ENCODE data around the gene CALY.

CALY gene

DNA sequence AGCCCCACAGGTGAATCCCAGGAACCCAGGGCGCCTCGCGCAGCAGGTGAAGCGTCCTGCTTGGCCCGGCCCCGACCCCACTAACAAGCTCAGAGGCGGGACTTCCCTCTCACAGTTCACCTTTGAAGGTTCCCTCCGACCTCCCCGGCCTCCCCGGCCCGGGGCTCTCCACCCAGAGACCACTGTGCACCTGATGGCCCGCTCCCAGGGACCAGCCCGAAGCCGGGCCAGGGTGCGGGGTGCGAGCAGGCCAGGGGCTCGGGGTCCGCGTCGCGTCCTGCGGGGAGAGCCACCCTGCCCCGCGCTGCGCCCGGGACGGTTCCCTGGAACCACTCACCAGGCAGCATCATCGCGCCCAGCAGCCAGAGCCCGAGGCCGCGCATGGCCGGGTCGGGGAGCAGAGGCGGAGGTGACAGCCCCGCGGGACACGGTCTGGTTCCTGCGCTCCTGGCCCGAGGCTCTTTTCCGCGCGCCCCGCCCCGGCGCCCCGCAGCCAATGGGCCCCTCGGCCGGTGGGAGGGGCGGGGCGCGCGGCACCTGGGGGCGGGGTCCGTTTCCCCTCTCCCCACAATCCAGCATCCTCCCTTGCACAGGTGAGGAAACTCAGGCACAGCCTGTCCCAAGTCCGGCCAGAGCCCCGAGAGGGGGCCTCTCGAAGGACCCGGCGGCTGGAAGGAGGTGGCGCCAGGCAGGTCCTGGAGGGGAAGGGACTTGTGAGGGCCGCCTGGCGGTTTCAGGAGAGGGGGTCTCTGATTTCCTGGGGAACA is 60.1 kb downstream of the CALY start, which contains the start of gene ADAM8:
Gene ADAM8 (minus strand): TSS at position 434 of the 767 bp plus-strand sequence. CDS start 51 bp downstream, at position 383.
- DNase-seq (ENCODE audit: extremely low read depth, low read depth), result no peak
- TF ChIP-seq, protein P1, sequence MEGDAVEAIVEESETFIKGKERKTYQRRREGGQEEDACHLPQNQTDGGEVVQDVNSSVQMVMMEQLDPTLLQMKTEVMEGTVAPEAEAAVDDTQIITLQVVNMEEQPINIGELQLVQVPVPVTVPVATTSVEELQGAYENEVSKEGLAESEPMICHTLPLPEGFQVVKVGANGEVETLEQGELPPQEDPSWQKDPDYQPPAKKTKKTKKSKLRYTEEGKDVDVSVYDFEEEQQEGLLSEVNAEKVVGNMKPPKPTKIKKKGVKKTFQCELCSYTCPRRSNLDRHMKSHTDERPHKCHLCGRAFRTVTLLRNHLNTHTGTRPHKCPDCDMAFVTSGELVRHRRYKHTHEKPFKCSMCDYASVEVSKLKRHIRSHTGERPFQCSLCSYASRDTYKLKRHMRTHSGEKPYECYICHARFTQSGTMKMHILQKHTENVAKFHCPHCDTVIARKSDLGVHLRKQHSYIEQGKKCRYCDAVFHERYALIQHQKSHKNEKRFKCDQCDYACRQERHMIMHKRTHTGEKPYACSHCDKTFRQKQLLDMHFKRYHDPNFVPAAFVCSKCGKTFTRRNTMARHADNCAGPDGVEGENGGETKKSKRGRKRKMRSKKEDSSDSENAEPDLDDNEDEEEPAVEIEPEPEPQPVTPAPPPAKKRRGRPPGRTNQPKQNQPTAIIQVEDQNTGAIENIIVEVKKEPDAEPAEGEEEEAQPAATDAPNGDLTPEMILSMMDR (IDR thresholded peaks at IDR 0.05; ENCODE audit: low read depth, low read length, missing control alignments), result no peak
- H3K4me3 ChIP-seq (replicated peaks; ENCODE audit: low read depth, low read length), result peak within 1 kb of the TSS; percentile 23; the same call in 1 of the 2 replicates

DNA sequence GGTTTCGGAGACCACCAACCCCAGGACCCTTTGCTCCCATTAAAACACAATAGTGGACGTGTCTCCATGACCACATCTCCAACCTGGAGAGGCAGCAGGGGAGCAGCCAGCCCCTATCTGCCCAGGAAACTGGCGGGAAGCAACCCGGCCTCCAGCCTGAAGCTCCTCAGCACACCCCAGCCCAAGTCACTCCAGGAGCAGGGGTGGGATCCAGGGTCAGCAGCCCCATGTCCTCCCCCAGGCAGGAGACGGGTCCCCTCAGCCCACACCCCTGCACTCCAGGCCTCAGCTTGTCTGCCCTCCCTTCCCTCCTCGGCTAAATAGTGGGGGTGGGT is 60.6 kb downstream of the CALY start:
- H3K4me3 ChIP-seq (replicated peaks; ENCODE audit: low read depth, low read length), result peak overlapping the region; percentile 23; the same call in 1 of the 2 replicates
- DNase-seq (ENCODE audit: extremely low read depth, low read depth), result no peak
- TF ChIP-seq, protein P1 (IDR thresholded peaks at IDR 0.05; ENCODE audit: low read depth, low read length, missing control alignments), result no peak

DNA sequence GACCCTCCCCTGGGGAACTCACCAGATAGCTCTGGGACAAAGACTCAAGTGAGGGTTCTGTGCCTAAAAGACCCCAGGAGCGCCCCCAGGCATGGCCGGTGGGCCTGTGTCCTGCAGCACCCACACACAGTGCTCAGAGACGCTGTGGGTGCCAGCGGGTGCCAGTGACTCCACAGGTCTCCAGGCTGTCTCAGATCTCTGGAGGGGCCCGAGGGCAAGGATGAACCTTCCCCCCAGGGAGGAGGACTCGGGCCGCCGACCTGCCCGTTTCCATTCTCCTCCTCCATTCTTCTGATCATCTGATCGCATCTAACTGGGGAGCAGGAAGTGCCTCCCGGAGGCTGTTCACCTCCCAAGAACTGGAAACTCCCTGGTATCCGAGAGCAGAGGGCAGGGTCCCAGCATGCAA is 61.0 kb downstream of the CALY start:
- no peak for DNase-seq (ENCODE audit: extremely low read depth, low read depth)
- 0 out of 2 replicates have a peak overlapping the region, but pooled peaks have one; percentile 1 for H3K4me3 ChIP-seq (replicated peaks; ENCODE audit: low read depth, low read length)
- TF ChIP-seq, protein P1 (IDR thresholded peaks at IDR 0.05; ENCODE audit: low read depth, low read length, missing control alignments), result no peak

DNA sequence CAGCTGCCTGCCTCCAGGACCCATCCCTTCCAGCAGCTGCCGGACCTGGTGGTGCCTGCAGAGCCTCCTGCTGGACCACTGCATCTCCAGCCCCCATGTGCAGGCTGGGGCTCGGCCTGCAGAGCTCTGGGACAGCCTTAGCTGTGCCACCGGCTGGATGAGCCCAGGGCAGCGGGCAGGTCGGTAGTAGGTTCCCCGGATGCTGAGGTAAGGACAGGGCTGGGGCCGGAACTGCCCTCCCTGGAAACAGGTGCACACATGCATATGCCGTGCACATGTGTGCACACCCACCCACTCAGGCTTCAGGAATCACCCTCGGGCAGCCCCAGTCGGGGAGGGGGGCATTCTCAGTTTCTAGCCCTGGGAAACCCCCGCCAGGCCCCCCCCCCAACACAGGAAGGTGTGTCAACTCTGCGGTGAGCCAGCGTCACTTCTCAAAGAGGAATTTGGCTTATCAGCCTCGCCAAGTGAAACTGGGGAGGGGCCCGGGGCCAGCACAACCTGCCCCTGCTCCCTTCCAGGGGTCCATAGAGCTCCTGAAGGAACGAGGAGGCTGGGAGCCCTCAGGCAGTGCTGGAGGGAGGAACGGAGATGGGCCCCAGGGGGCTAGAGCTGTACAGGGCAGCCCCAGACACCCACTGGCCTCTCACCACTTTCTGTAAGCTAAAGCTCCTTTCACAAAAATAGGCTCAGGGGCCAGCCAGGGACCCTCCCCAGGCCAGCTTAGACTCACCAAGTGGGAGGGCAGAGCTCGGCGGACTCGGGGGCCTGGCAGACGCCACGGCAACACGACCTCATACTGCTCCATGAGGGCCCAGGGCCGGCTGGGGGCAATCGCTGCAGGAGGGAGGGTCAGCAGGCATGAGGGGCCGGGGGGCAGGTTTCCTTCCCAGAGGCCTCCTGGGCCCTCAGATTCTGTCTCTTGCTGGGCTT is 61.7 kb downstream of the CALY start:
- 0 out of 2 replicates have a peak overlapping the region, but pooled peaks have one; percentile 1 for H3K4me3 ChIP-seq (replicated peaks; ENCODE audit: low read depth, low read length)
- no peak for DNase-seq (ENCODE audit: extremely low read depth, low read depth)
- TF ChIP-seq, protein P1 (IDR thresholded peaks at IDR 0.05; ENCODE audit: low read depth, low read length, missing control alignments), result no peak
